Activated CD8-positive, alpha-beta memory T cell treated with anti-CD3 and anti-CD28 coated beads for 36 hours (primary cell): ENCODE measurements around the gene VDR. TPM values are rescaled to one million over a fixed set of nuclear protein-coding genes. Genes with fewer than 3 reads are reported as not detected.

Experiments used
- CTCF ChIA-PET: fragments of 350-600 bp; sonication (Branson Sonifier 250); formaldehyde crosslinking; loops from one replicate; lab custom pipeline; 2021; ENCODE audit warnings: antibody characterized with exemption; lab: Charles Lee
- POLR2A ChIA-PET: fragments of 350-600 bp; sonication (Branson Sonifier 250); formaldehyde crosslinking; loops from one replicate; lab custom pipeline; 2021; ENCODE audit warnings: antibody characterized with exemption; lab: Charles Lee
- total RNA-seq, 2 experiments: library from RNA; stranded (reverse); gene quantifications; one replicate each; pipeline ENCODE4 v1.2.3, GENCODE V29; 2021

VDR gene
- total RNA-seq, 2 experiments from 2014 or later: 104 to 106 TPM

- ChIA-PET CTCF (interaction anchor here (1.4 kb wide), 1 partner anchor 35 kb away, joined by 3 read pairs; no protein-coding TSS in a partner anchor), POLR2A (interaction anchor here (0.9 kb wide), 1 partner anchor 34 kb away, joined by 3 read pairs; the partner anchor contains the start of gene VDR)
Measured at GRCh38 chr12:47938093-47938492, 33.3 kb upstream of the VDR start.

- ChIA-PET CTCF (interaction anchor here (1.0 kb wide), 1 partner anchor 14 kb away, joined by 4 read pairs; no protein-coding TSS in a partner anchor), POLR2A (no interaction called here)
Measured at GRCh38 chr12:47935184-47935583, 30.4 kb upstream of the VDR start.

DNA sequence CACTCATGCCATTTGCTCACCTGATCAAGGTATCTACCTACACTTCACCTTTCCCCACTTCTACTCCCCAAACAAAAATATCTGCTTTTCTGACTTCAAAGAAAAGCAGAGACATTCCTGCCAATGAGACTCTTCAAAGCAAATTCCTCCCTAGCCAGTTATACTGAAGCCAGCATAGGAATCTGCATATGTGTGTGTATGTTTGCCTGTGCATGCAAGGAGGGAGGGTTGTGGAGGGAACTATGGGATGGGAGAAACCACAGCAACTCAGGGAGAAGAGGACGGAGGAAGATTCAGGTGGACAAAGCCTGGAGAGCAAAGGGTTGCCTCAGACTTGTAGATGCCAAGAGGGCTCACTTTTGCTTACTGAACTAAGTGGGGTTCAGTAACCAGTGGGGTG, 26.4 kb upstream of the VDR start:
- POLR2A ChIA-PET: no interaction called here
- CTCF ChIA-PET: no interaction called here

DNA sequence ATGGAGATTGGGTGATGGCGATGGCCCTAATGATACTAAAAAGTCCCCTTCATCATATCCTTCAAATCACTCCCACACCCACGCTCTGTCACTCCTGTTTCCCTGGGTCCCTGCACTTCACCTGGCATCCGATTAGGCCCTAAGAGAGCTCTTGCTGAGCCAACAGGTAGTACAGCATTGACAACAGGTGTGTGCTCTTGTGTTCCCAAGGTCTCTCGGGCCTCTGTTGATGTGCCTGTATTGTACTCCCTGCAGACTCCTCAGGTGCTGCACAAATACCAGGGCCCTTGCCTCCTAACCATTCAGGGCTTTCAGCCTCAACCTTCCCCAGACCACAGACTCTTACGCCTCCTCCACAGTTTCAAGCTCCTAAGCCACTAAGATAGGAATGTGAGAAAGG, 25.8 kb upstream of the VDR start:
- CTCF ChIA-PET: no interaction called here
- POLR2A ChIA-PET: no interaction called here

DNA sequence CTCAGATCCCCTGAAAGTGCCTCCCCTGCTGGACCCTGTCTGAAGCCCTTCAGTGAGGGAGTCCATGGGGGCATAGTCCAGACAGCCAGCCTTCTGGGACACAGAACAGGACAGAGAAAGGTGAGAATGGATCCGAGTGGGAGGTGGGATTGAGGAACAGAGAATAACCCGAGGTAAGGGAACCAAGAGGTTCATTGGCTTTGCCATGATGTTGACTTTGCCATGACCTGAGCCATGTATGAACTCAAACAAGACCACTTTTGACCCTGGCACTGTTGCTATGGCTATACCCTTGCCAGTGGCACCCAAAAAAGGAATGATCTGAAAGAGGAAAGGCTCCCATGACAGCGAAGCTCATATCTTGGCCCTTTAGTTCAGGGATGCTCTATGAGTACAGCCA, 22.6 kb upstream of the VDR start:
- CTCF ChIA-PET: no interaction called here
- POLR2A ChIA-PET: no interaction called here

DNA sequence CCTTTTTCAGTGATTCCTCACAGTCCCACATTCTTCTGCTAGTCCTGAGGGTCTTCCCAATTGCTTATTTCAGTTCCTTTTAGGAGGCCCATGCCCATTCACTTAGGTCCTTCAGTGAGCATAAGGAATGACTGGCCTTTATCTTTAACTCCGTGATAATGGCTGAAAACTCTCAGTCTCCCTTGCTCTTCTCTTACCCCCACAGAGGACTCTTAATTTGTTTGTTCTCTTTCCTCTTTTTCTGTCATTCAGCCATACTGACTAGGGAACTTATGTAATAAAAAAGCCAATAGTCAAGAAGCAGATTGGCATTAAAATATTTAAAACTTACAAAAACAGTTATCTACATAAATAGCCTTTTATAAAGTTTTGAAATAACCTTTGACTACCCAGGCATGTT, 17.1 kb upstream of the VDR start:
- ChIA-PET POLR2A (no interaction called here), CTCF (no interaction called here)

DNA sequence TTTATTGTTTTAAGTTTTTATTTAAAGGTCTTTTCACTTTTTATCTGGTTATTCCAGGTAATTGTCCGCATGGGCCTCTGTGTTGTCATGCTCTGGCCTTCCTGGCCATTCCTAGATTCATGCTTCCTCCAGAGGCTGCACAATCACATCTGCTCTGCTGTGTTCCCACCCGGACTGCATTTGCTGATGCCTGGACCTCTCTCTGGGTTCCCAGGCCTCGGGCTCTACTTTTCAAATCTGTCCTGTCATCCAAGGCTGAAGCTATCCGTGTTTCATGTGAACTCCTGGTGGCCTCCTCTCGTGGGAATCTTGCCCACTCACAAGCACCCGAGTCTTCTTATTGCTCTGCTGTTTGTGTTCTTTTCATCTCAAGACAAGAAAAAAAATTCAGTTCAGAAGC, 16.1 kb upstream of the VDR start:
- ChIA-PET POLR2A (no interaction called here), CTCF (no interaction called here)

DNA sequence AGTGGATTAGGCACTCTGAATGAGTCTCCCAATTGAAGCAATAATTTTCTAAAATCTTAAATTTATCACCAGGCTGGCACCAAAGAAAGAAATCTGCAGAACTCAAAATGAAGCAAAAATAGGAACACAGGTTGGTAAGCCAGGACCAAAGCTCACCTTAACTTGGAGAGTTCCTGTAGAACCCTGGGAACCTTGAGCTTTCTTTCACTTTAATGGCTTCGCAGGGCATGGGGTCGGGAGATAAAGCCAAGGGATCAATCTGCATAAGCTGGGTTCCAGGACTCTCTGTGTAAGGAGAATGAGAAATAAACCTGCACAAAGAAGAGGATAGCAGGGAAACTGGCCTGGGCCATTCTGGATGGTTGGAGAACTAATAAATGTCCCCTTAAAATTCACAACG, 8.3 kb upstream of the VDR start:
- POLR2A ChIA-PET: no interaction called here
- CTCF ChIA-PET: no interaction called here

GRCh38 chr12:47912556-47912955, 7.8 kb upstream of the VDR start:
- ChIA-PET CTCF (no interaction called here), POLR2A (no interaction called here)

DNA sequence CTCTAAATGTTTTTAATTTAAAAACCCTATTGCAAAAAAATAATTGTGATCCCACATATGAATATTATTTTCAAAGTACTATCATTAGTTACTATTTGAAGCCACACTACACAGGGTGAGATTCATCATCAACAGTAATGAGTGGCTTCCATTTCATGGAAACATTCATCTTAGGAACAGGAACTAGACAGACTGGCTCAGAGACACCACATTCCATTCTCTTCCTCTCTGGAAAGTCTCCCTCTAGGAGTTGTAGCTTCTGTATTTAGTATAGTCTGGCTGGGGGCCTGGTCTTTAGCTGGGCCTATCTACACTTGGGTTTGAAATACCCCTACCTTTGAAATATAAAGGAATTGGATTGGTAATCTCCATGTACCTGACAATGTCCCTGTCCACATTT, 6.2 kb upstream of the VDR start:
- ChIA-PET CTCF (interaction anchor here (0.7 to 2.1 kb wide), 2 partner anchors 43 to 52 kb away, joined by 3 to 6 read pairs; partner anchors contain the start of gene TMEM106C), POLR2A (no interaction called here)

DNA sequence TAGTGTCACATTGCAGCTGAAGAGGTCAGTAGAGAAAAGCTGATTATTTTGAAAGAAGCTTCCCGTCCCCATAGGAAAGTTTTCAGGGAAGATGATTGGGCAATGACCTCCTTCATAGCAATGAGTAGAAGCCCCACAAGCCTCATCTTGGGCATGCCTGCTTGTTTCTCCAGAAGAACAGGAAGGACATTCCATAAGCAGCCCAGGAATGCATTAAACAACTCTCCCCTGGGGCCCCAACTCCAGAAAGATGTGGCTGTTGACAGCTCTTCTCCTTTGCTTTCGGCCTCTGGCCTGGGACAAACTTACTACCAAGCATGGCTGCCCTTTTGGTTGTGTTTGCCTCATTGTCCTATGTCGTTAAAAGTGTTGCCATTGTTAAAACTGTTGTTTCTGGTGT, 5.7 kb upstream of the VDR start:
- POLR2A ChIA-PET: no interaction called here
- CTCF ChIA-PET: interaction anchor here (0.7 to 2.1 kb wide), 2 partner anchors 44 to 52 kb away, joined by 3 to 6 read pairs; partner anchors contain the start of gene TMEM106C

GRCh38 chr12:47909839-47910465, 5.2 kb upstream of the VDR start:
- POLR2A ChIA-PET: no interaction called here
- CTCF ChIA-PET: interaction anchor here (2.1 kb wide), 1 partner anchor 53 kb away, joined by 6 read pairs; the partner anchor contains the start of gene TMEM106C

DNA sequence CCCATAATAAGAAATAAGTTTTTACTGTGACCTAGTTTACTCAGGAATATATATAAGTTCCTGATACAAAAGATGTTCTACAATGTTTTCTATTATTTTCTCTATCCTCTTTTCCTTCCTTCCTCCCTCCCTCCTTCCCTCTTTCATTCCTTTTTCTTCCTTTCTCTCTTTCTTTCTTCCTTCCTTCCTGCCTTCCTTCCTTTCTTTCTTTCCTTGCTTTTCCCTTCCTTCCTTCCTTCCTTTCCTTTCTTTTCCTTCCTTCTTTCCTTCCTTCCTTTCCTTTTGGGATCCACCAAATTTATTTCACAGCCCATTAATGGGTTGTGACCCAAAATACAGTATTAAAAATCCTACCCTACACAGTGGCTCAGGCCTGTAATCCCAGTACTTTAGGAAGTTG, 3.9 kb upstream of the VDR start:
- ChIA-PET POLR2A (no interaction called here), CTCF (no interaction called here)

DNA sequence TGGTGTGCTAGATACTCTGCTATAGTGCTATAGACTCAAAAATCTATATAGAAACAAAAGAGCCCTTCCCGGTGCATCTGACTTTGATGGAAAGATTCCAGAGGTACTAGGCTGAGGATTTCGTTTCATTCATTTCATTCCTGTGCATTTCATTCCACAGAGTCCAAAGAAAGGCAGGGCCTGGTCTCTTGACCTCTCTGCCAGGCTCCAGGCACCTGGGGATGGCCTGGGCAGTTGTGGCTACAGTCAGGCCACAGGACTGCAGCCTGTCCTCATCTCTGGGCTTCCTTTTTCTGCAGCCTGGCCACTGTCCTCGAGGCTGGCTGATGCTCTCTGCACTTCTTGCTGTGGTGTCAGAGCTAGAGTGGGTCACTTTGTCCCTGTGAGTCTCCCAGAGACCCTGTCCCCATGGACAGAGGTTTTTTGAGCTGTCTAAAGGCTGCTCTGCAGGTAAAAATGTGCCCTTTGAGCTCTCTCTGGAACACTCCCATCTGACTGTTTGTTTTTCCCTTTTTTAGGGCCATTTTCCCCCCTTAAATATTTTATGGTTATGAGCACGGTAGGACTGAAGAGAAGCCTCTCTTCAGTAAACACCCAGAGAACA, 3.2 kb upstream of the VDR start:
- ChIA-PET CTCF (no interaction called here), POLR2A (no interaction called here)

DNA sequence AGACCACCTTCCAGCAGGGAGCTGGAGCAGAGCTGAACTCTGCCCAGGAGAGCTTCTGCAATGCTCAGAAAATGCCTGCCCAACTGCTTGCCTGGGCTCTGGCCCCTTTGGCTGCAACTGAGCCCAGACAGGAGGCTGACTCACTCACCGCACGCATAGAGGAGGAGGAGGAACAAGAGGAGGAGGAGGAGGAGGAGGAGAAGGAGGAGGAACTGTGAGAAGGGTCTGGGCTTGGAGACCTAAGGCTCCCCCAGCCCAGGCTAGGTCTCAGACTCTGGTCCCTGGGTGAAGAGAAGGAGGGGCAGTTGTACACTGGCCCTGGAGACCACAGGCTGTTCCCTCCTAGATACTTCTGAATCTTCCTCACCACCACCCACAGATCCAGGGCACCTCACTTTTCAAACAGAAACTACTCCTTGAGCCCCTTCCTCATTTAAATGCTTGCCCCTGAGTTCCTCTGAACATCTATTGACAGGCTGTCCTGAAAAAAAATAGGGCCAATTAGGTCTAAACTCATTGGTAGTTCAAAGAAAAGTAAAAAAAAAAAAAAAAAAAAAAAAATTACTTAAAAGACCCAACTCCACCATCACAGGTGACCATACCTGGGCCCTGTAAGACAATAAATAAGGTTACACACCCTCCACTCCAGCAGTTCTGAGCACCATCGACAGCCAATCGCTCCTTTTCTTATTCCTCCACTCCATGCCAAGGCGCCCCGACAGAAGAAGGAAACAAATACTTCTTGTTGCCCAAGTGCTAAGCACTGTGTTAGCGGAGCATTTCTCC, 674 bp downstream of the VDR start:
- ChIA-PET CTCF (interaction anchor here (0.5 to 2.5 kb wide), 10 partner anchors 10 to 240 kb away, joined by 3 to 20 read pairs (median 4); partner anchors contain the start of genes RAPGEF3 and TMEM106C), POLR2A (interaction anchor here (0.6 to 2.5 kb wide), 9 partner anchors 19 to 277 kb away, joined by 3 to 19 read pairs (median 4); no protein-coding TSS in a partner anchor)

DNA sequence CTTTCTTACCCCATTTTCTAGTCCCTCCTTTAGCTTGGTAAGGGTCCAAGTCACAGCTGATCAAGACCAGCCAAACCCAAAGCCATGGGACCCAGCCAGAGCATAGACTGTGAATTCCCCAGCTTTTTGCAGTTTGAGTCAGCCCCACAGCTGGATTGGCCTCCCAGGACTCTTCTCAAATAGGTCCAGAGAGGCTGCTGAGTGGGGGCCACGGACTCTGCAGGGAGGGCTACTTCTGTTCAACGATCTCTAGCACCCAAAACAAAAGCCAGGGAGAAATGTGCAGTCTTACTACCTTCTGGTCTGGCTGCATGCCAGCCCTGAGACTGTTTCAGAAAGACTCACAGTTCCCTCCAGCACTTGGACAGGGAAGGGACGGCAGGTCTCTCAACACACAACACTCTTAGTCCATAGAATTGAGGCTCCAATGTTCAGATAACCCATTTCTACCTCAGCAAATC, 1.6 kb downstream of the VDR start:
- ChIA-PET CTCF (interaction anchor here (1.1 kb wide), 1 partner anchor 35 kb away, joined by 3 read pairs; no protein-coding TSS in a partner anchor), POLR2A (interaction anchor here (0.6 to 2.5 kb wide), 3 partner anchors 18 to 219 kb away, joined by 3 to 19 read pairs (median 3); no protein-coding TSS in a partner anchor)

DNA sequence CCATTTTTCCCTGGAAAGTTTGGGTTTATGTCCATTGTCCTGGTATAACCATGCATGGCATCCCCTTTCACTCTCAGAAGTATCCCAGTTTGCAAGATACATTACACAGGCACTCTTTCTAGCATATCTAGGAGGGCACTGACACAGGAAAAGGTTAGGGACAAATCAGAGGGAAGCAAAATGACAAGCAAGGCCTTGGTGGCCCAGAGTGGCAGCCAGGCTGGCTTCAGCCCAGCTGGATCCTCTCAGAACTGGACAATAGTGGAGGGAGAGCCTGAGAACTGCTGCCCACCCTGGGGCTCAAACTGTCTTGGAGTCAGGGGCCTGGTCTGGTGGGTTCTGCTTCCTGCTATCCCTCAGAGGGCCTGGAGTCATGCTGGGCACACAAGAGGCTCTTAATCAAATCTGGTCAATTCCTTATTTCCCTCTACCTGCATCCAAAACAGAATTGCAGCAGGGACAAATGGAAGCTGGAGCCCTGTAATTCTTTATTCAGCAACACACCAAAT, 2.6 kb downstream of the VDR start:
- ChIA-PET CTCF (no interaction called here), POLR2A (no interaction called here)

- ChIA-PET POLR2A (no interaction called here), CTCF (no interaction called here)
Measured at GRCh38 chr12:47901718-47902093, 3.1 kb downstream of the VDR start.

- CTCF ChIA-PET: interaction anchor here (1.3 to 1.8 kb wide), 2 partner anchors 12 to 51 kb away, joined by 4 to 5 read pairs; no protein-coding TSS in a partner anchor
- POLR2A ChIA-PET: no interaction called here
Measured at GRCh38 chr12:47901063-47901717, 3.6 kb downstream of the VDR start.
